Renal cortex interstitium (tissue), 11 donors: Measurements from ENCODE around the gene HOXA11. TPM values are rescaled to one million over a fixed set of nuclear protein-coding genes. Genes with fewer than 3 reads are reported as not detected.

Source experiments
- DNase-seq, 11 donors: peaks; one replicate each; pipeline ENCODE4 v3.0.0-alpha.2; 2013; ENCODE audit warnings: low read depth in 9 of 11, low spot score in 4 of 11; ENCODE audit errors: extremely low read depth in 1 of 11
- polyA plus RNA-seq, 3 donors: library from polyadenylated mRNA; unstranded; fragments of 120-200 nt; gene quantifications; one replicate each; pipeline ENCODE4 v1.2.1, GENCODE V29; 2013; ENCODE audit not compliant: insufficient read length in 3 of 3

The HOXA11 gene
- polyA plus RNA-seq, 3 donors, result 35.9 to 44.0 (median 37.0) TPM

- DNase-seq, result no peak
Observed at GRCh38 chr7:27175626-27176523, 9.2 kb downstream of the HOXA11 start.

DNA sequence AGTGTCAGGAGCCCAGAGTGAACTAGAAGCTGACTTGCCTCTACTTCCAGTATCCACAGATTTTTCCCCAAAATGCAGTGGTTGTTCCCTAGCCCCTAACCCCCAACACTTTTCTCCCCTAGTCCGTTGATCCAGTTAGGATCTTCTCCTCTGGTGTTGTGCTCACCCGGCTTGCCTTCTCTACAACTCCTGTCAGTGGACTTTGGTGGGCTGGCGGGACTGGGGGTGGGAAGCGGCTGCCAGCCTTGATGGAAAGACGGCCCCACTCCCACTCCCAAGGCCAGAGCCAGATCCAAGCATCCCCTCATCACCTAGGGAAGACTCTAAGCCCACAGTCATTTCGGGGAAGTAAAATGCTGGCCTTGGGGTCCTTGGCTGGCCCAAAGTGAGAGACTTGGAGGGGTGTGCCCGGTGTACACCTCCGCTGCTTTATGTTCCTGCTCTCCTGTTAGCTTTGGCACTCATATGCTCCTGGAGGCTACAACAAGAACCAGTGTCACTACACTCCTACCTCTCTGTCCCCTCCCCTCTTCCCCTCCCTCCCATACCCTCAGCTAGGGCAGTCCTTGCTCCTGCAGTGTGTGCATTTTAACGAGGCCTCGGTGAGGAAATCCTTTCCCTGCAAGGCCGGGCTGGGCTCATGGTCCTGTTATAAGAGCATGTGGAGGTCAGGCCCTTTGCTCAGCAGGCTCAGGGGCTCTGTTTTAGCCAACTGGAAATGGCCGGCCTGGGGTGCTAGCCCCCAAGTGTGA lies 10.0 kb downstream of the HOXA11 start:
- peak in 1 of 11 donors; percentile 86 for DNase-seq

- DNase-seq, result peak in 1 of 11 donors; percentile 78
Observed at GRCh38 chr7:27173956-27174873, 10.8 kb downstream of the HOXA11 start, which contains the start of gene HOXA10. Gene HOXA10 (minus strand): TSS chr7:27174320. CDS start chr7:27174306, 14 bp downstream.

GRCh38 chr7:27173511-27173955 lies 11.5 kb downstream of the HOXA11 start:
- no peak for DNase-seq

DNA sequence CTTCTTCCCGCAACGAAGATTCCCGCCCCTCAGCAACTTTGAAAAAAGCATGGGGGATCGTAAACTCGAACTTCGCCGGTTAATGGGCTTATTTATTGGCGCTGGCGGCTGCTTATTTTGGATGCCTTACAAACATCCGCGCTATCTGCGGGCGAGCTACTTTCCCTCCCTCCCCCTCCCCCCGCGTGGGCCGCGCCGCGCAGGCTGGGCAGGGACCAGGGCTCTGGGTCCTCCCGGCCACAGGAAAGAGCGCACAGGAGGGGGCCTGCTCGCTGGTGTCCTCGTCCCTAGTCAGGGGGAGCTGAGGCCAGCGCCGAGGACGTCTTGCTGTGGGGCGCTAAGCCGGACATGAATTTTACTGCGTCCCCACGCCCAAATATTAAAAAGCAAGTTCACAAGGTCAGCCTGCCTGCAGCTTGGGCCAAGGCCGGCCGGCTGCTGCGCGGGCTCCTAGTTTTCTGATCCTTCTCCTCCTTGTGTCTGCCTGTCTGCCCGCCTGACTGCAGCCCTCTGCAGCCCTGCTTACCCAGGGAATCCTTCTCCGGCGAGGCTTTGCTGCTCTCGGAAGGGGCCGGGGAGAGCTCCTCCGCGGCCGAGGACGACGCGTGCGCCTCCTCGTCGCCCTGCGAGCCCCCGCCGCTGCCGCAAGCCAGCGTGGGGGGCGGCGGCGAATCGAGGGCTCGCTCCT lies 12.1 kb downstream of the HOXA11 start:
- DNase-seq, result peak in 4 of 11 donors; percentile 78 to 86 (median 82)

DNA sequence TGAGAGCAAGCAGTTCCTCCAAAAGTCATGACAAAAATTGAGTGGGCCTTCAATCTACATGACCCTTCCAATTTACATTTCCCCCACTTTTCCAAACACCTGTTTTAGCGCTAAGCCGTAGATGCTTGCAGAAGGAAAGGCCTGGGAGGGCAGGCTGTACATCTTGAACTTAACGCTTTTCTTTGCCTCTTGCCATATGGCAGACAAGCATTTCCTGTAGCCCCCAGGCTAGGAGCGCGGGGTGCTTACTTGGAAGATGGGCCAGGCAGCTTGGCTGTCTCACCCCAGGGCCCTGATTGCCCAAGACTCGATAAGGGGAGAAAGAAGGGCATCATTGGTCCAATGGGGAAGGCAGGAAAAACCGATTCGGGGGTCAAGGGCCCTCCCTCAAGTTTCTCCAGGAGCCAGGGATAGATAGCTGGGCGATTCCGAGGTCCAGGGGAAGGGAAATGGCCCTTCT lies 12.7 kb downstream of the HOXA11 start:
- no peak for DNase-seq

DNA sequence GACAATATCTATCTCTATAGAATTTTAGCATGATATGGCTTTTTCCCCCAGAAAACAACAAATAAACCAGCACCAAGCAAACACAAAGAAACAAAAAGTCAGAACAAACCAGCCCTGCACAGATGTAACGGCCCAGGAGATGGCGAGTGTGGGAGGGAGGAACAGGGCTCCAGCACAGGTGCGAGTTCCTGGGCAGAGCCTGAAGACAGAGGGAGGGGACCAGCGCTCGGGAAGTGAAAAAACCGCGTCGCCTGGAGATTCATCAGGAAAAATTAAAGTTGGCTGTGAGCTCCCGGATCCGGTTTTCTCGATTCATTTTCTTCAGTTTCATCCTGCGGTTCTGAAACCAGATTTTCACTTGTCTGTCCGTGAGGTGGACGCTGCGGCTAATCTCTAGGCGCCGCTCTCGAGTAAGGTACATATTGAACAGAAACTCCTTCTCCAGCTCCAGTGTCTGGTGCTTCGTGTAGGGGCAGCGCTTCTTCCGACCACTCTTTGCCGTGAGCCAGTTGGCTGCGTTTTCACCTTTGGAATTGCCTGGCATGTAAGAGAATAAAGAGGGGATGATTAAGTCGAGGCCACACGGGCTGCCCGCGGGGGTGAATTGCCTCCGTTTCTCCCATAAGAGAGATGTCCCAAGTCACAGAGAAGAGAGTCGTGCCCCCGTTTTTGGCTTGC lies 13.3 kb downstream of the HOXA11 start:
- no peak for DNase-seq

DNA sequence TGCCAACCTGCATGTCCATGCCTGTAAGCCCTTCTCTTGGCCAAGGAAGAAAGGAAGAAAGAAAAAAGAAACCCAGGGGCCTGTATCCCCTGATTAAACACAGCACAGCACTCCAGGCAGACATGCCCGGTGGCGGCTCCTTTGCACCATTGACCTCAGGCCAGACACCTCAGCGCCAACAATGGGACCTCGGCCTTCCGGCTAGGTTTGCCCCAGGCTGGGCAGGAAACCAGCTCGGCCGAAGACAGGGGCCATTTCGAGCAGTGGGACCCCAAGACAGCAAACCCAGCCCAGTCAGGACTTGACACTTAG lies 13.8 kb downstream of the HOXA11 start:
- DNase-seq, result no peak

- DNase-seq, result no peak
Observed at GRCh38 chr7:27170426-27171324, 14.4 kb downstream of the HOXA11 start.

- no peak for DNase-seq
Observed at GRCh38 chr7:27169658-27170425, 15.2 kb downstream of the HOXA11 start.

DNA sequence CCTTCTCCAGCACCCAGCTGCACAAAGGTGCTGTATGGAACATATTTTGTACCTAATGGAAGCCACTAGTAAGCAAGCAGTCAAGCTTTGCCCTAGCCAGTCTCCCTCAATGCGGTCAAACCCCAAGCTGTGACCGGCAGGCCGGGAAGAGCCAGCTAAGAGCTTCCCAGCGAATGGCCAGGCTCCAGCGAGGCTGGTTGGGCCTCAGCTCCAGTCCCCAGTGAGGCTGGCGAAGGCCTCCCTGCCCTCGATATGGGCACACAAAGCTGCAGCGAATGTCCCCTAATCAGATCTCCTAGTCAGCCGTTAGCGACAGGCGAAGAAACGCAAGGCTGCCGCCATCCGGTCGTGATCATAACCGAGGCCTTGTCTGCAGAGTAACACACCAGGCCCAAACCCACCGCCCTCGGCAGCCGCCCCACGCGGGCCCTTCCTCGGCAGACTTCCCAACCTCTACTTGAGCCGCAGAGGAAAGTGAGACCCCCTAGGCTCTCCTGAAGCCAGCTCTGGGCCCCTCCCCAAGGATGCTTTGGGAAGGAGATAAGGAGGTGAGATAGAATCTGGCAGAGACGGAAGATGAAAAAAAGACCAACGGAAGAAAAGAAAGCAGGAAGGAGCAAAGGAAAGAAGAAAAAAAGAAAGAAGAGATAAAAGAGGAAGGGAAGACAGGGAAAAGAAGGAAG lies 16.6 kb downstream of the HOXA11 start:
- no peak for DNase-seq

GRCh38 chr7:27167916-27168264 lies 17.1 kb downstream of the HOXA11 start:
- DNase-seq, result no peak

GRCh38 chr7:27166531-27167505 lies 18.2 kb downstream of the HOXA11 start:
- DNase-seq, result no peak

DNA sequence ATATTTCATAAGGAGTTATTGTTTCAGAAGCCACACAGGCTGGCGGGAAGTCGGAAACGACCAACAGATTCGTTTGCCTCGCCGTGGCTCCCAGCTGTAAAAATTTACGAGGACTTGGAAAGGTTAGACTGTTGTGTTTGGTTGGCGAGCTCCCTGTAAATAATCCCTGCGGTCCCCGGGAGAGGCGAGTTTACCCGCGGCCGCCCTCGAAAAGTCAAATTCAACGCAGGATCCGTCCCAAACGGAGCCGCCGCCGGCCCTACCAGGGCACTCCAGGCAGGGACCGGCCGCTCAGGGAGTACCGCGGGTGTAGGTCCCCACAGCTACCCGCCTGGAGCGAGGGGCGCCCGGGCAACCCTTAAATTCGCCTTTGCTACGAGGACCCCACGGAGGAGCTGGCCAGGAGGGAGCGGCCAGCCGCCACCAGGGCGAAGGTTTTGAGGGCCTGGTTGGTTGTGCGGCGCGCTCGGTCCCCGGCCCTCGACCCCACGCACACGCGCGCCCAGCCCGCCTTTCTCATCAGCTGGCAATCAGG lies 19.0 kb downstream of the HOXA11 start:
- DNase-seq, result peak in 4 of 11 donors; percentile 80 to 88 (median 86)
